Brain microvascular endothelial cell (primary cell): Measurements from ENCODE around the gene CFC1.
"Not testable (repeated sequence)": the region's sequence is repeated elsewhere in the genome, so short reads cannot be mapped to it uniquely, and the experiment has no call there.

ENCODE experiments used
- DNase-seq: peaks from one replicate; pipeline ENCODE4 v3.0.0-alpha.2; 2020
- H3K27ac ChIP-seq: fragments of 250-450 bp; sonication (Bioruptor Pico); 2 replicates; pipeline ENCODE4 v1.5.1; 2020; ENCODE audit warnings: mild to moderate bottlenecking, moderate library complexity
- H3K27me3 ChIP-seq: fragments of 250-450 bp; sonication (Bioruptor Pico); replicated peaks from 2 replicates; pipeline ENCODE4 v1.5.1; 2020; ENCODE audit warnings: mild to moderate bottlenecking
- H3K36me3 ChIP-seq: fragments of 250-450 bp; sonication (Bioruptor Pico); replicated peaks from 2 replicates; pipeline ENCODE4 v1.5.1; 2020; ENCODE audit warnings: mild to moderate bottlenecking
- H3K4me3 ChIP-seq: 2 replicates; pipeline ENCODE4 v1.5.1; 2011; ENCODE audit warnings: low read depth, mild to moderate bottlenecking, control low read depth, low read length, moderate library complexity
- in situ Hi-C: cut with HindIII; loops from 2 replicates; pipeline ENCODE4 v1.10.0; 2017; ENCODE audit warnings: low sequenced_read_pairs, low pct_ligation_motif_present

CFC1 gene

DNA sequence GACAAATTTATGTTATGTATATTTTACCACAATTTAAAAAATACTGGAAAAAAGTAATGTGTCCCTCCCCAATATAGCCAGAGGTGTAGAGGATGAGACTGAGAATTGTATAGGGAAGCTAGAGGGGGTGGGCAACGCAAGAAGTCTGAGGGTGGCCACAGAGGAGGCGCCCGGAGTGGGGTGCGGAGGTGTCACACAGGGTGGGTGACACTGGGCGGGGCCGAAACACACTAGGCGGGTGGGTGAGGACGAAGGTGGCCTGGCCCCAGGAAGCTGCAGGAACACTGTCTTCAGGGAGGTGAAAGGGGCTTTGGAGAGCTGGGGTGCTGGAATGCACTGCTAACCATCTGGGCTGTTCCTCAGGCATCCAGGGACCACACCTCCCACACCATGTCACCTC, 42.9 kb downstream of the CFC1 start:
- H3K27me3 ChIP-seq, in situ Hi-C loops, DNase-seq, H3K27ac ChIP-seq, H3K4me3 ChIP-seq, H3K36me3 ChIP-seq: not testable (repeated sequence)

DNA sequence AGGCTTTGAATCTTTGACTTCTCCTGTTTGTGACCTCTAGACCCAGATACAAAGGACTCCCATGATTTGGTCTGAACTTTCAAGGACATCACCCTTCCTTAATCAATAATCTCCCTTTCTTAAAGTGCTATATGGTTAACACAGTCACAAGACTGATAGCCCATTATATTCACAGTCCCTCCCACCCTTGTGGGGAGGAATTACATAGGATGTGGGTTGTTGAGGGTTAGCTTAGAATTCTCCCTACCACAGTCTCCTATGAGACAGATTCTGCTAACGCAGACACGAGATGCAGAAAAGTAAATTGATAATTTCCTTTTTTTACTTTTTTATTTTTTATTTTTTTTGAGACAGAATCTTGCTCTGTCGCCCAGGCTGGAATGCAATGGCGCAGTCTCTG, 45.2 kb downstream of the CFC1 start:
- not testable (repeated sequence) for DNase-seq

GRCh38 chr2:130549475-130549874, 49.9 kb downstream of the CFC1 start:
- H3K36me3 ChIP-seq, DNase-seq, H3K27me3 ChIP-seq, H3K4me3 ChIP-seq, in situ Hi-C loops, H3K27ac ChIP-seq: not testable (repeated sequence)

More for the DNA sequence above, 45.2 kb downstream of the CFC1 start:
- in situ Hi-C loops, H3K4me3 ChIP-seq, H3K27me3 ChIP-seq, H3K36me3 ChIP-seq, H3K27ac ChIP-seq: not testable (repeated sequence)

DNA sequence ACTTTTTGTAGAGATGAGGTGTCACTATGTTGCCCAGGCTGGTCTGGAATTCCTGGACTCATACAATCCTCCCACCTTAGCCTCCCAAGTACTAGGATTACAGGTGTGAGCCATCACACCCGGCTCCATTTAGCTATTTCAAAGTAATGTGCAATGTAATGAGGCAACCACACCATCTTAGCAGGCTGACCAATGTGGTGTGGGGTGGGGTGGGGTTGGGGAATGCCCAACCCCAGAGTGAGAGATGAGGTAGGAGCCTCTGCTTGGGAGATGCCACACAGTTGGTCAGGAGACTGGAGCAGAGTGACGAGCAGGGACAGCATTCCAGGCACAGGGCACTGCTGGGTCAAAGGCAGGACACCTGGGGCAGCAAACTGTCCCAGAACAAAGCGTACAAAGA, 51.0 kb downstream of the CFC1 start:
- DNase-seq, H3K27ac ChIP-seq, H3K27me3 ChIP-seq, H3K36me3 ChIP-seq, in situ Hi-C loops, H3K4me3 ChIP-seq: not testable (repeated sequence)

GRCh38 chr2:130544978-130545377, 54.4 kb downstream of the CFC1 start:
- DNase-seq, H3K27me3 ChIP-seq, H3K36me3 ChIP-seq, H3K27ac ChIP-seq, in situ Hi-C loops, H3K4me3 ChIP-seq: not testable (repeated sequence)

DNA sequence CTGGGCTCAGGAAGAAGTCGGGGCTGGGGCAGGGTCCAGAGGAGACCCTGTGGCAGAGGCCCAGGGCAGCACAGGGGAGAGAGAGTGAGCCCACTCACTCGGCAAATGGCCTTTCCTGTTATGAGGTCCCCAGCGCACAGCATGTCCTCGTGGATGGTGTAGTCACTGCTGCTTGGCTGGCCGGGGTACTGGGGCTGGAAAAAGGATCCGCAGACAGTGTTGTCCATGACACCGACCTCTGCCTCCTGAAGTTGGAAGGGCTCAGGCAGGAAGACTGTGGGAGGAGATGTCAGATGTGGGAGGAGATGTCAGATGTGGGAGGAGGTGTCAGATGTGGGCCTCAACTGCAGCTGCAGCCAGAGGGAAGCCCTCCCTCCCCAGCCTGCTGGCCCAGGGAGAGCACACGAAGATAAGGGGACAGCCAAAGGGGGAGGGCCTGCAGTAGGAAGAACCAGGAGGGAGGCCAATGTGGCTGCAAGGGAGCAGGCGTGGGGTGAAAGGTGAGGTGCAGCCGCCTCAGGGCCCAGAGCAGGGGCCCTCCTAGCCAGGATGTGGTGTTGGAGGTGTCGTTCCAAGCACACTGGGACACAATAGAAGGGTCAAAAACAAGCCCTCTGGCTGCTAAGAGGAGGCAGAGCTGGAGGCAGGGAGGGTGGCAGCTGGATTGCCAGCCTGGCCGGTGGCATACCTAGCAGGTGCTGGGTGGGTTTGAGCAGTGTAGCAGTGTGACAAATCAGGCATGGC, 55.4 kb downstream of the CFC1 start:
- in situ Hi-C loops, H3K27ac ChIP-seq, H3K4me3 ChIP-seq, H3K36me3 ChIP-seq, H3K27me3 ChIP-seq, DNase-seq: not testable (repeated sequence)

- DNase-seq, H3K27me3 ChIP-seq, H3K4me3 ChIP-seq, H3K36me3 ChIP-seq, H3K27ac ChIP-seq, in situ Hi-C loops: not testable (repeated sequence)
These were observed 56.6 kb downstream of the CFC1 start for GRCh38 chr2:130542789-130543188.
